Skeletal muscle satellite cell (primary cell): ENCODE measurements around the gene SYNJ2.

Experiments
- H3K27me3 ChIP-seq: 2 replicates; pipeline ENCODE4 v1.7.0; 2013; ENCODE audit warnings: low read length; ENCODE audit not compliant: control insufficient read depth, insufficient read depth
- H3K36me3 ChIP-seq: 2 replicates; pipeline ENCODE4 v1.7.0; 2013; ENCODE audit warnings: mild to moderate bottlenecking, control low read depth, low read length; ENCODE audit not compliant: insufficient read depth
- H3K4me1 ChIP-seq: 2 replicates; pipeline ENCODE4 v1.7.0; 2013; ENCODE audit warnings: low read length; ENCODE audit not compliant: control insufficient read depth, insufficient read depth
- H3K4me2 ChIP-seq: 2 replicates; pipeline ENCODE4 v1.7.0; 2013; ENCODE audit warnings: mild to moderate bottlenecking, low read length
- H3K4me3 ChIP-seq: 2 replicates; pipeline ENCODE4 v1.7.0; 2013; ENCODE audit warnings: low read length
- H3K9ac ChIP-seq: 2 replicates; pipeline ENCODE4 v1.7.0; 2013; ENCODE audit warnings: mild to moderate bottlenecking, low read depth, low read length, moderate library complexity
- H3K9me3 ChIP-seq: replicated peaks from 2 replicates; pipeline ENCODE4 v1.7.0; 2013; ENCODE audit warnings: mild to moderate bottlenecking, control low read depth, low read length

The SYNJ2 gene

DNA sequence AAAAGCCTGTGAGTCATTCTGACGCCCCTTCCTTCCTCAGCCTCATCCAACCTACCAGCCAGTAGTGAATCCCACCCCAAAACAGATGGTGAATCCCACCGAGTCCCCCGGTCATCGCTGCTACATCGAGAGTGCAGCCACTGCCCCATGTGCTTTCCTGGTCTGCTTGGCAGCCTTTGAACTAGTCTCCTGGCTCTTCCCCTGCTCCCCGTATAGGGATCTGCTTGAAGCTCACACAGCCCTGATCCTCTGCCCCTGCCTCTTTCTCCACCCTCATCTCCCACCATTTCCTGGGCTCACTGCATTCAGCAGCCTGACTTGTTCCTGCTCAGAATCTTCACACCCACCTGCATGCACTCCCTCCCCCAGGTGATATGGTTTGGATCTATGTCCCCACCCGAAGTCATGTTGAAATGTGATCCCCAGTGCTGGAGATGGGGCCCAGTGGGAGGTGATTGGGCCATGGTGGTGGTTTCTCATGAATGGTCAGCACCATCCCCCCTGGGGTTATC, 14.6 kb downstream of the SYNJ2 start:
- Histone ChIP-seq H3K4me2 (no peak overlapping the region), H3K4me1 (peaks cover 23% of the 10 kb centered on the region), H3K9ac (no peak overlapping the region), H3K36me3 (peaks cover 9% of the 10 kb centered on the region), H3K9me3 (no peaks in the 10 kb centered on the region), H3K27me3 (no peaks in the 10 kb centered on the region), H3K4me3 (no peak overlapping the region)

DNA sequence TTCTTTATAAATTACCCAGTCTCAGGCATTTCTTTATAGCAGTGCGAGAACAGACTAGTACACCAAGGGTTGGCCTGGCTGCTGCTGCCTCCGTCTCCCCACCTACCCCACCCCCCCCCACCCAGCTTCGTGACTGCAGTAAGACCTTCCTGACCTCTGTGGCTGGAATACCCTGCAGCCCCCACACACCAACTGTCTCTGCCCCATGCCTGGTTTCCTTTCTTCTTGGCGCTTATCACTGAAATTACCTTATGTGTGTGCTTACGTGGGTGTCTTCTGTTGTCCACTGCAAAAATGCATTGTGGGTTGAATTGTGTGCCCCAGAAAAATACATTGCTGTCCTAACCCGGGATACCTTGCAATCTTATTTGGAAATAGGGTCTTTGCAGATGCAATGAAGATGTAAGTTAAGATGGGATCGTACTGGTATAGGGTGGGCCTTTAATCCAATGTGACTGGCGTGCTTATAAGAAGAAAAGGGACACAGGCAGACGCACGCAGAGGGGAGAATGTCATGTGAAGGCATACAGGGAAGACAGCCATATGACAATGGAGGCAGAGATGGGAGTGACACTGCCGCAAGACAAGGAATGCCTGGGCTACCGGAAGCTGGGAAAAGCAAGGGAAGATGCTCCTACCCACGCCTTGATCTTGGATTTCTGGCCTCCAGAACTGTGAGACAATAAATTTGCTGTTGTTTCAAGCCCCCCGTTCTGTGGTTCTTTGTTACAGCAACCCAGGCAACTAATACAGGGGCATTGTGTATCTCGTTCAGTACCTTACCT, 15.4 kb downstream of the SYNJ2 start:
- H3K9me3 ChIP-seq, result no peaks in the 10 kb centered on the region
- H3K27me3 ChIP-seq, result no peaks in the 10 kb centered on the region
- no peak overlapping the region for H3K4me3 ChIP-seq
- H3K4me2 ChIP-seq, result no peak overlapping the region
- H3K4me1 ChIP-seq, result peaks cover 28% of the 10 kb centered on the region
- peaks cover 9% of the 10 kb centered on the region for H3K36me3 ChIP-seq
- H3K9ac ChIP-seq, result no peak overlapping the region

DNA sequence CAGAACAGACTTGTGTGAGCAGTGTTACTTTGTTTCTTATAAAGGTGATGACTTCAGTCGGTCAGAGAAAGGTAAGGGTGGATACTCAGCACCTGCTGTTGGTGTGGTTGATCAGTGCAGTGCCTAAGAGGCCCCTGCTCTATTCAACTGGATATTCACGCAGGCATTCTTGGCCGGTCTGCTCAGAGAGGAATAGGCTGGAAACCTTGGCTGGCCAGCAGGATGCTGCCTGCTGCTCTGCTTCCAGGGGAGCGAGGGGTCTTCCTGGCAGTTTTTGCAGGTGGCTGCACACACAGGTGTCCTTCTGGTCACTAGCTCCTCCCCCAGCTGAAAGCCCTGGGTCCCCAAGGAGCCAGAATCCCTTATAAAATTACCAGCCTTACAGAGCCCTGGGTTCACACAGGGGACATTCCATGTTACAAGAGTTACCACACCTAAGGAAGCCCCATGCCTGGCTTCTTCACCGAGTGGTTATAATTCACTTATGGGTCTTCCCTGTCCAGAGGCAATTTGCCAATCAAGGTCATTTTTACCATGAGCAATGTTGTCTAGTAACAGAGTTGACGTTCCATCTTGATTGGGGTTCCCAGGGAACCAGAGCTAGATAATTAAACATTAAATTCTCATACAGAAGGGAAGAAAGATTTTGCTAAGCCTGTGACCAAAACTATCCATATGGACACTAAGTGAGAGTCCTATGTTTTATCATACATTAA, 16.4 kb downstream of the SYNJ2 start:
- Histone ChIP-seq H3K4me1 (peaks cover 34% of the 10 kb centered on the region), H3K27me3 (no peaks in the 10 kb centered on the region), H3K4me3 (no peak overlapping the region)

GRCh38 chr6:157998707-157999167, 17.1 kb downstream of the SYNJ2 start:
- Histone ChIP-seq H3K27me3 (no peaks in the 10 kb centered on the region), H3K4me1 (peaks cover 35% of the 10 kb centered on the region), H3K36me3 (peaks cover 9% of the 10 kb centered on the region), H3K4me2 (no peak overlapping the region), H3K9ac (no peak overlapping the region), H3K4me3 (no peak overlapping the region), H3K9me3 (no peaks in the 10 kb centered on the region)

More for the DNA sequence above, 16.4 kb downstream of the SYNJ2 start:
- no peak overlapping the region for H3K4me2 ChIP-seq
- H3K36me3 ChIP-seq, result peaks cover 9% of the 10 kb centered on the region
- no peak overlapping the region for H3K9ac ChIP-seq
- H3K9me3 ChIP-seq, result no peaks in the 10 kb centered on the region

DNA sequence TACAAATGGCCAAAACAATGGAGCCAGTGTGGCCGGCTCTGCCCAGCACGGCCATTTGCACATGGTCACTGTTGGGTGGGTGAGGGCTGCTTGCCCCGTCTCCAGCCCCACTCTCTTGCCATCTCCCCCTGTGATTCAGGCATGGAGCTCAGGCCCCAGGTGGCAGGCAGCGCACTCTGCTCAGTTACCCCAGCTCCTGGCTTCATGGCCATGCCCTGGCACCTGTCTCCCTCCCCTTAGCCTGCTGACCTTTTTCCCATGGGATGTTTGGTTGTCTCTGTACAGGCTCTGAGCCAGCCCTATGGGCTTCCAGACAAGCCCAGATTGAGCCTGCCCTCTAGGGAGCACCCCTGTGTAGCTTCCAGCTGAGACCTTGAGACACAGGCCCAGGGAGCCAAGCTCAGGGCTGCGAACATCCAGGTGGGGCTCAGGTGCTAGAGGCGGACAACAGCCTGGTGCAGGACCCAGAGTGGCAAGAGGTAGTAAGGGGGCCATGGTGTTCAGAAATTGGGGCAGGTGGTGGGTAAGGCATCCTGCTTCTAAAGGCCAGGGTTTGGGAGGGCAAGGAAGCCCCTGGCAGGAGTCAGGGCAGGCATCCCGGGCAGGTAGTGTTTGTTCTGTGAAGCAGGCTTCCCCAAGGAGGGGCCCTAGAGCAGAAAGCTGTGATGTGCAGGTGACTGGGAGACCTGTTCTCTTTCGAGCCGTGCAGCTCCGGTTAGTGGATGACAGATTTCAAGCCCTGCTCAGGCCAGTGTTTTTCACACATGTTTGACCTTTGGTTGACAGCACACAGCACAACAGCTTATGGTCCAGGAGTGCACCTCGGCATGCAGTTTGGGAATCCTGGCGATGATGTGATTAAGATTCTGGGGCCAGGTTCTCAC, 17.7 kb downstream of the SYNJ2 start:
- Histone ChIP-seq H3K9ac (no peak overlapping the region), H3K4me2 (no peak overlapping the region), H3K27me3 (no peaks in the 10 kb centered on the region), H3K9me3 (no peaks in the 10 kb centered on the region), H3K4me1 (peaks cover 35% of the 10 kb centered on the region), H3K4me3 (no peak overlapping the region), H3K36me3 (peaks cover 9% of the 10 kb centered on the region)

GRCh38 chr6:158000530-158001307, 19.1 kb downstream of the SYNJ2 start:
- Histone ChIP-seq H3K27me3 (no peaks in the 10 kb centered on the region), H3K4me1 (peaks cover 29% of the 10 kb centered on the region), H3K9ac (no peak overlapping the region), H3K9me3 (no peaks in the 10 kb centered on the region), H3K4me3 (no peak overlapping the region), H3K36me3 (peaks cover 9% of the 10 kb centered on the region), H3K4me2 (no peak overlapping the region)

DNA sequence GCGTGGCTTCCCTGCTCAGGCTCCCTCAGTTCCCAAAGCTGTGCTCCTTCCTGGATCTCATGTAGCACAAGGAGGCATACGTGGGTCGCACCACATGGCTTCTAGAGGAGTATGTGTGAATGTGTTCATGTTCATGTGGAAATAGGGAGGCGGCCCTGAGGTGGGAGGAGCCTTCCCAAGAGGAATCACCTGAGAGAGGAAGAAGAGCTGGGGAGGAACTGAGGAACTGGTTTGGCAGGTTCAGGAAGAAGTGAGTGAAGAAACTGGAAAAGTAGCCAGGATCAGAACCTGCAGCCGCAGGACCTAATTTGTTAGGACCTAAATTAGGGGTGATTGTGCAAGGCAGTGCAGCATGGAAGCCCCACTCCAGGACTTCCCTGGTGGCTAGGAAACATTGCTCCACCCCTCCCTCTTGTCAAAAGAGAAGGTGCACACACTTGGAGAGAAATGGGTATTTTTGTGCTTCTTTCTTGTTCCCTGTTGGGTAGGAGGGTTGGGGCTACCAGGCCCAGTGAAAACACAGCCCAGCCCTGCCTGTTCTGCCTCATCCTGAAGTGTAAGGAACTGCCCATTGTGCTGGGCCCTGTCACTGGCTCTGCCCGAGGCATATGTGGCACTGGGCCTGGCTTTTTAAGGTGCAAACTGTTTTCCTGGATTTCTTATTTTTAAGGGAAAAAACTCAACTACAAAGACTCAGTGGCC, 20.7 kb downstream of the SYNJ2 start:
- H3K4me3 ChIP-seq, result no peak overlapping the region
- H3K4me2 ChIP-seq, result peak overlapping the region; percentile 66
- H3K36me3 ChIP-seq, result peaks cover 6% of the 10 kb centered on the region
- no peaks in the 10 kb centered on the region for H3K27me3 ChIP-seq
- H3K4me1 ChIP-seq, result peaks cover 29% of the 10 kb centered on the region
- H3K9ac ChIP-seq, result peak overlapping the region; percentile 72
- no peaks in the 10 kb centered on the region for H3K9me3 ChIP-seq

GRCh38 chr6:158002951-158003853, 21.5 kb downstream of the SYNJ2 start:
- no peaks in the 10 kb centered on the region for H3K27me3 ChIP-seq
- H3K4me1 ChIP-seq, result peaks cover 32% of the 10 kb centered on the region
- H3K4me2 ChIP-seq, result peak overlapping the region; percentile 66
- H3K36me3 ChIP-seq, result no peaks in the 10 kb centered on the region
- H3K4me3 ChIP-seq, result peak overlapping the region; percentile 12
- peak overlapping the region; percentile 72 for H3K9ac ChIP-seq
- H3K9me3 ChIP-seq, result no peaks in the 10 kb centered on the region

DNA sequence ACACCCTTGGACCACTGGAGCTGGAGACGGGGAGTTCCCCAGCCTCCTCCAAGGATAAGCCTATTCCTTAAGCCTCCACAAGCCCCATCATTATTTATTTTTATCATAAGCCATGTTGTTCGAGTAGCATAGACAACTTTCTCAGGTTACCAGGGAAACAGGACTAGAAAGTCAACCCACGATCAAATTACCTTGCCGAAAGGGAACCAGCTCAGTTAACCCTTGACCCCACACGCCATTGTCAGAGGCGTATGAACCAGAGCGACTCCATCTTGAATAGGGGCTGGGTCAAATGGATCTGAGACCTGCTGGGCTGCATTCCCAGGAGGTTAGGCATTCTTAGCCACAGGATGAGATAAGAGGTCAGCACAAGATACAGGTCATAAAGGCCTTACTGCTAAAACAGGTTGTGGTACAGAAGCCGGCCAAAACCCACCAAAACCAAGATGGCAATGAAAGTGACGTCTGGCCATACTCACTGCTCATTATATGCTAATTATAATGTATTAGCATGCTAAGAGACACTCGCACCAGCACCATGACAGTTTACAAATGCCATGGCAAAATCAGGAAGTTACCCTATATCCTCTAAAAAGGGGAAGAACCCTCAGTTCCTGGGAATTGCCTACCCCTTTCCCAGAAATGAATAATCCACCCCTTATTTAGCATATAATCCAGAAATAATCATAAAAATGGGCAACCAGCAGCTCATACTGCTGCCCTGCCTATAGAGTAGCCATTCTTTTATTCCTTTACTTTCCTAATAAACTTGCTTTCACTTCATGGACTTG, 22.4 kb downstream of the SYNJ2 start:
- Histone ChIP-seq H3K9ac (peak overlapping the region; percentile 68), H3K4me2 (peak overlapping the region; percentile 66), H3K27me3 (no peaks in the 10 kb centered on the region), H3K36me3 (no peaks in the 10 kb centered on the region), H3K4me3 (peak overlapping the region; percentile 12), H3K9me3 (no peaks in the 10 kb centered on the region), H3K4me1 (peaks cover 41% of the 10 kb centered on the region)
